GM21528 (cell line): ENCODE measurements around the gene MTMR2.
"Not testable (repeated sequence)": the region's sequence is repeated elsewhere in the genome, so short reads cannot be mapped to it uniquely, and the experiment has no call there.

Experiments used
- ATAC-seq: cut with Tn5 transposase; IDR thresholded peaks from one replicate; pipeline ENCODE4 v1.9.1; 2021; ENCODE audit warnings: mild to moderate bottlenecking, moderate library complexity; ENCODE audit not compliant: unreplicated experiment, low FRiP score

Gene MTMR2

DNA sequence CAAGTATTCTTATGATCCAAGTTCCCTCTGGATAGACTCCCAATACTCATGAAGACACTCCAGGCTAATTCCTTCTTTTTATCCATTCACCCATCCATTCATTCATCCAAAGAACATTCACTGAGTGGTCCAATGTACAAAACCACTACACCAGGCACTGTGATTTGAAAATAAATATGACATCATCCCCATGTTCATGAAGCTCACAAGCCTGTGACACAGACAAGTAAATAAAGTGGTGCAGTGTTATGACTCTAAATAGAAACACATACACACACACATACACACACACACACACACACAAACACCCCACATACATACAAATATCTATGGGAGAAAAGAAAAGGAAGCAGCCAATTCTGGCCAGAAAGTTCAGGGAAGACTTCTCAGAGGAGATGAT, 35.5 kb downstream of the MTMR2 start:
- ATAC-seq, result no peak

DNA sequence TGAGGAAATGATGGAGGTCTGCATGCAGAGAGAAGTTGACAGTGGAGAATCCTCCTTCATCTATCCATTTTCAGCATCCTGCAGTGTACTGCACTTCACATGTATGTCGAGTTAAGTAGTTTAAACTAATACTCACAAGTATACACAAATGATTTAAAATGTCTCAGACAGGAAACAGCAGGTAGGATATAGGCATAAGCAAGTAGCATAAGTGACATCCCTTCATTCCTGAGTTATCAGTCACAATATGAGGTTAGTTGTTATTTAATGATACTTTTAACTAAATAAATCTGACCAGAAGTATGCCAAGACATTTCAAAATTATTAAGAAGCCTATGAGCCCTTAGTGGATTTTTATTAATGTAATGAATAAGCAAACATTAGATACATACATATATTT, 37.4 kb downstream of the MTMR2 start:
- no peak for ATAC-seq

DNA sequence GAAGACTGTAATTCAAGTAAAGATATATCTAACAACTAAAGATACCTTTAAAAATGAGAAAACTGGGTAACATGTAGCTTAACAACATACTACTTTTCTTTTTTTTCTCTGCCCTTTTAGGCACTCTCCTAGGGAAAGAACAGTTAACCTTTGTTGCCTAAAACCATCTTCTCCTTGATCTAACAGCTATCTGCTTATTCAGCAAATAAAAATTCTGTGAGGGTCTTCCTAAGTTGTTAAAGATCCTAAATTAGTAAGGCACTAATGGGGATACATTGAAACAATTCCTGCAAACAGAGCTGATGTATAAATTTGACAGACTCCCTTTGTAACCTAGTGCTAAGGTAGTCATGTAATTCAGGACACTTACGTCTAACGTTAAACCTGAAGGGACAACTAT, 39.1 kb downstream of the MTMR2 start:
- ATAC-seq, result no peak

DNA sequence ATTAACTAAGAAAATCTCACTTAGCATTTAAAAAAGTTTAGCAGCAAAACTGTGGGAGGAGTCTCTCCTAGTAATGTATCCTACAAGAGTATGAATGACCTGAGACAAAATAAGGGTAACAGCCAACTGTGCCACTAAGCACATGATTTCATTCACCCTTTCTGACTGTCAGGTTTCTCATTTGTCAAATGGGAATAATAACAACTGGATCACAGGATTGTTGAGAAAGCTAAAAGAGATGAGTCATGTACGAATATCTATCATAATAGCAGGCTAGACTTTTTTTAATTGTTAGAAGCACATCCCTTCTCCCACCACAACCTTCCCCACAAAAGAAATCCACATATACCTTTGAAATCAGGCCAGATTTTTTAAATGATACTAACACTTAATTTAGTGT, 39.5 kb downstream of the MTMR2 start:
- ATAC-seq, result no peak

DNA sequence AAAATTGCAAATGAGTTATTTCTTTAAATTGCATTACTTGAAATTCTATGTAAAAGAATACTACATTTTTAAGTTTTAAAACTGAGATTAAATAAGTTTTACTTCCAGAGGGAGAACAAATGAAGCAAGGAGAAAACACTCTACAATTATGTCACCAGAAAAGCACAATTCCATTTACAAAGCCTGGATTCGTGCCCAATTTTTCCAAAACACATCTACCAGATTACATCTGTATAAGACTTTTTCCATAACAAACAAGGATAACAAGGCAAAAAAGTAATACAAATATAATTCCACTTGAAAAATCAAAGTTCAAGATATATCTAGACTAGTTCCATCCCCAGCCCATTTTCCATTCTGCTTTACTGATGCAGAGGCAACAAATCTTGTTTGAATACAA, 40.5 kb downstream of the MTMR2 start:
- no peak for ATAC-seq

DNA sequence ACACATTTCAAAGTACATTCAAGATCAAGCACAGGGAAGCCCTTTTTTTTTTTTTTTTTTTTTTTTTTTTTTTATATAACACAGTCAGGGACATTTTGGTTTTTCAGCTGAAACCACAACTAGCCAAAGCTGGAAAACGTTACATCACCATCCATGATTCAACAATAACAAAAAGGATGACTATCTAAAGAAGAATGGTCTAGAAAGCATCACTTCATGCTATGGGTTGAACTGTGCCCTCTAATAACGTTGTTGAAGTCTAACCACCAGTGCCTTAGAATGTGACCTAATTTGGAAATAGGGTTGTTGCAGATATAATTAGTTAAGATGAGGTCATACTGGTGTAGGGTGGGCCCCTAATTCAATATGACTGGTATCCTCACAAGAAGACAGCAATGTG, 46.6 kb downstream of the MTMR2 start:
- no peak for ATAC-seq

DNA sequence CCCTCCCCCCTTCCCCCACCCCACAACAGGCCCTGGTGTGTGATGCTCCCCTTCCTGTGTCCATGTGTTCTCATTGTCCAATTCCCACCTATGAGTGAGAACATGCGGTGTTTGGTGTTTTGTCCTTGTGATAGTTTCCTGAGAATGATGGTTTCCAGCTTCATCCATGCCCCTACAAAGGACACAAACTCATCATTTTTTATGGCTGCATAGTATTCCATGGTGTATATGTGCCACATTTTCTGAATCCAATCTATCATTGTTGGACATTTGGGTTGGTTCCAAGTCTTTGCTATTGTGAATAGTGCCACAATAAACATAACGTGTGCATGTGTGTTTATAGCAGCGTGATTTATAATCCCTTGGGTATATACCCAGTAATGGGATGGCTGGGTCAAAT, 53.0 kb downstream of the MTMR2 start:
- not testable (repeated sequence) for ATAC-seq

DNA sequence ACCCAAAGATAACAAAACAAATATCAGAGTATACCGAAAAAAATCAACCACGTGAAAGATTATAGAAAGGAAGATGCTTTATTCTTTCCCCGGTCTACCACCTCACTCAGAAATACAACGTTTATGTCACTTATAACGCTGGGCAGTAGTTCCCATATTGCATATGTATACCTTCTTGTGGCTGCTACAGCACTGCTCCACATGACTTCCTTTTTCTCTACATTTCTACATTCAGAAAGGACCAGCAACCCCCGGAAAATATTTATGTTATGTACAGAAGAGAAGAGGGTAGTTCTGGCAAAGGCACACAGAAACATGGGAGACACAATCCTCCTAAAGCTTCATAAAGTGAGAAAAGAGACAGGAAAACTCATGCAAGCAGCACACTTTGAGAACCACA, 56.8 kb downstream of the MTMR2 start:
- ATAC-seq, result no peak

DNA sequence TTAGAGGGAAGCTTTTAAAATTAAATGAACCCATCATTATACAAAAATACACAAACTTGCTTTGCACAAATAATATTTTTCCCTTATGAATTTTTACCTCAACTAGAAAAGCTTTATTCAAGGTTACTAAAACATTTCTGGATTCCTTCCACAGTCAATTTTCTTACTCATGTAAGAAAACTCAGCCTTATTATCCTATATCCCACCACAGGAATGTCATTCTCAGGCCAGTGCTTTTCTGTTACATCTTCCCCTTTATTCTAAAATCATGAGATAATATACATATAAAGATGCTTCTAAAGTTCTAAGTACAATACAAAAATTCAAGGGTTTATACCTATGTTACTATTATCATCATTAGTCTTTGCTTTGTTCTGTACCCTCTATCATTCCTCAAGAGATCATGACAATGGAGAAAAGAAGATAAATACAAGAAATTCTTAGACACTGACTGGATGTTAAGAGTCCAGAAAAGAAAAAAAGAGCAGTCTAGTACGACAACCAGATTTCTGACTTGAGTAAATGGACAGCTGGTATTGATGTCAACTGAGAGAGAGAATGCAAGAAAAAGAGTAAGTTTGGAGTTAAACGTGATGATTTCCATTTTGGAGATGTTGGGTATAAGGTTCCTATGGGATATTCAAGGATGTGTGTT, 60.3 kb downstream of the MTMR2 start:
- ATAC-seq, result no peak

DNA sequence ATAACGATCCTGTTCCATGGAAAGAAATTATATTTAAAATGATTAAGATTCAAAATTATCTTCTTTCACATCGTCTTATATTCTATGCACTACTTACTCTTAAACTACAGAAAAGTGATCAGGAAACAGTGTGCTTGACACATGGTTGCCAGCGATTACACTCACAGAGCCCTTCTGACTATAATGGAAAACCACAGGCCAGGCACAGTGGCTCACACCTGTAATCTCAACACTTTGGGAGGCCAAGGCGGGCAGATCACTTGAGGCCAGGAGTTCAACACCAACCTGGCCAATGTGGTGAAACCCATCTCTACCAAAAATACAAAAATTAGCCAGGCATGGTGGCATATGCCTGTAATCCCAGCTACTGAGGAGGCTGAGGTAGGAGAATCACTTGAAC, 63.9 kb downstream of the MTMR2 start:
- ATAC-seq, result not testable (repeated sequence)

DNA sequence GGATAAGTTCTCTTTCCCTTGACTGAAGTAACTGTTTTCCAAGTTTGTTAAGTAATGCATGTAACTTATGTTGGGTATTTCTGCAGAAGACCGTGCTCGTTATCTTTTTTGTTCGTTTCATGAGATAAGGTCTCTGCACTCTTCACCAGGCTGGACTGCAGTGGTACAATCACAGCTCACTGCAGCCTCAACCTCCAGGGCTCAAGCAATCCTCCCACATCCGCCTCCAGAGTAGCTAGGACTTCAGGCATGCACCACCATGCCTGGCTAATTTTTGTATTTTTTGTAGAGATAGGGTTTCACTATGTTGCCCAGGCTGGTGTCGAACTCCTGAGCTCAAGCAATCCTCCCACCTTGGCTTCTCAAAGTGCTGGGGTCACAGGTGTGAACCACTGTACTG, 69.5 kb downstream of the MTMR2 start:
- ATAC-seq, result not testable (repeated sequence)

DNA sequence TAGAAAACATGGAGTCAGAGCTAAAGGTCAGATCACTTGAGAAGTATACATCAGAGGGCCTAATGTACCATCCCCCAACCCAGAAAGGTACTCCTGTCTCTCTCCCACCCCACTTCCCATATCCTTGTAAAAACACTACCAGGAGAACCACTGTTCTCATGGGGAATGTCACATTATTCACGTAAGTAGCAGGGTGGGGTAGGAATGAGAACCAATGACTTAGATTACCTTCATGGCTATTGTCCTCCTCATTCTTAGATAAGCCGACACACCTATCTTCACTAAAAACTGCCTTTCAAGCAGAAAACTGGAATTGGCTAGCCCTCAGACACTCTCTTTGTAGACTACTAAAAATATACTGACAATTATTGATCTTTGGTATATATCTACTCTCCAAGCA, 70.0 kb downstream of the MTMR2 start:
- ATAC-seq, result no peak

DNA sequence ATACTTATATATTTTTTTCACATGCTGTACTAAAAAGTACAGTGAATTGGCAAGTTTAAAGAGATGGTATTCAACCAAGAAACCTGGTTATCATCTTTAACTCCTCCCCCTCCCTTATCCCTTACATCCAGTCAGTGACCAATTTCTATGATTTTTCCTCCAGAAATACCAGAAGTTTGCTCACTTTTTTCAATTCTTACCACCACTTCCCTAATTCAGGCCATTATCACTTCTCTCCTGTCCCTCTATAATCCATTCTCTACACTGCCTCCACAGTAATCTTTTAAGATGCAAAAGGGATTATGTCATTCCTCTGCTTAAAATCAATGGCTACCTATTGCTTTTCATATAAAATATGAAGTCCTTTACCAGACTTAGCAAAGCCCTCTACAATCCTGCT, 70.8 kb downstream of the MTMR2 start:
- ATAC-seq, result no peak

DNA sequence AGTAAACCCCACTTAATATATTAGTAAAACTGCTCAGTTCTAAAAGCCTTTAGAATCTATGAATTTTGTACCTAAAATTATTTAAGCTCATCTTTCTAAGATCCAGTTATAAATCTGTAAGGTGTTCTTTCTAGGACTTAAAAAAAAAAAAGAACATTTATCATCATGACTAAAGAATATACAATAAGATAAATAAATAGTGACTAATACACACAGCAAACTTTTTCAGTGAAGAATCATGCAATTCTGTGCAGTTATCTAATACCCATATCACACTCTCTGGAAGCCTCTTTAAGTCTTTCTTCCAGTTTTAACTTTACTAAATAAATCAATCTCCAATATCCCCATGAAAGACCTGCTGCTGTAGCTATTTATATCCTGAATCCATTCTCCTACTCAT, 73.8 kb downstream of the MTMR2 start:
- ATAC-seq, result no peak

DNA sequence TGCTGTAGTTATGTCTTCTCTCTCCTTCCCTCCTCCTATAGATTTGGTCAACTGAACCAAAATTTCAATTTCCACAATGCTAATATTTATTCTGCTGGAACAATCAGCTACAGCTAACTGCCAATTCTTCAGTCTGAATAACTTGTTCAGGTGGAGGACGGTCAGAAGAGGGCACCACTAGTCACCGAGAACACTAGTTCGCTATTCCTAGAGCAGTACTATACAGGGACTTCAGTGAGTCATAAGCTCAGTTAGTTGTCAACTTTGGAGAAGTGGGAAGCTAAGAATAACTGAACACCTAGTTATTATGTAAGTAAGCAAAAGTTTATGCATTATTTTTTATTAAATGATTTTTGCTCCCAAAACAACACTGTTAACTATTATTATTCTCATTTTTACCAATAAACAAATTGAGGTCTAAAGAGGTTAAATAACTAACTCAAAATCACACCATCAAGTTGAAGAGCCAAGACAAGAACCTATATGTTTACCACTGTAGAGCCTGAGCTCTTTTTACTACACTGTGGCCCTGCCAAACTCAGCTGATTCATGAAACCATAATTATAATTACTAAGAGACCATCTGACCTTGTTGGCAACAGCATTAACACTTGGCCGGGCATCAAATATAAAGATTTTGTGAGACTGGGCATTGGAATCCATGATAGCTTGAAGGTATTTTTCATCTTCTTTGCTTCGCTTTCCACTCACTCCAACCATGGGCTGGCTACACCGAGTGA, 74.7 kb downstream of the MTMR2 start:
- no peak for ATAC-seq

DNA sequence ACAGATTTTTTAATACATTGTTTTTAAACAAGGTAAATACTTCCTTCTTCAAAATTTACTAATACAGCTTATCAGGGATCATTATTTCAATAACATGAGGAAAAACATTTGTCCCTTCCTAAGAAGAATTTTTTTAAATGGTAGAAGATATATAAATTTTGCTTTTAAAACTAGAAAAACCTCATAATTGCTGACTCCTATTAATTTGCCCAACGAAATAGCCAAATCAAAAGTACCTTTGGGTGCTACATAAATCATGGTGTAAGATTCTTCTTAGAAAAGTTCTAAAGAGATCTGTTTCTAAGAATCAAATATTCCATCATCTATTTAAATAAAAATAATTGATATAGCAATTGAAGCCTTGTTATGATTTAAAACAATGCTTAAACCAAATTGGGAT, 78.7 kb downstream of the MTMR2 start:
- no peak for ATAC-seq

DNA sequence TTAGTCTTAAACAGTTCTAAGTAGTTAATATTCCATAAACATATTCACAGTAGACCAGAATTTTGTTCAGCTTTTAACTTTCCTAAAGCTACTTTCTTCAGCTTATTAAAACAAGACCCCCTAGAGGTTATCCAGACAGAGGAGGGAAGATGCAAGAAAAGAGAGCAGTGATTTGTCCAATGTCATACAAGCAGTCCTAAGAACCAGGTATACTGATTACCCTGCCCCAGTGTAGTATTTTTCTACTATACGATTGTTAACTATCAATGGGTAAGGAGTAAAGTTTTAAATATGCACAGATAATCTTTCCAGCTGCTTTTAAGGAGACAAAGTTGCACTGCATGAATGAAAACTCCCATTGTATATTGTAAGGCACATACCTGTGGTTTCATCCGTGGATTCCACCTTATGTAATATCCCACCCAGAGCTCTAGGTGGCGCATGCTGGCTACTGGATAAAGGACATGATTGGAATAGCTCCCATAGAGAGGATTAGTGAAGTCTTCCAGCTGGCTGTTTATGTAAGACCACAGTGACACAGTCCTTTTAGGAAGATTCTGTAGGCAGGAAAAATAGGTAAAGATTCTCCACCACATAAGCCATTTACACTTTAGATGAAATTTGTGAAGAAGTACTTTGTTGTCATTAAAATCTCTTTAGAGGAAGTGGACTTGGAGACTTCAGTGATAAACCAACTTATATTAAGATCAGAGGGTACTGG, 88.0 kb downstream of the MTMR2 start:
- peak; percentile 90 for ATAC-seq

DNA sequence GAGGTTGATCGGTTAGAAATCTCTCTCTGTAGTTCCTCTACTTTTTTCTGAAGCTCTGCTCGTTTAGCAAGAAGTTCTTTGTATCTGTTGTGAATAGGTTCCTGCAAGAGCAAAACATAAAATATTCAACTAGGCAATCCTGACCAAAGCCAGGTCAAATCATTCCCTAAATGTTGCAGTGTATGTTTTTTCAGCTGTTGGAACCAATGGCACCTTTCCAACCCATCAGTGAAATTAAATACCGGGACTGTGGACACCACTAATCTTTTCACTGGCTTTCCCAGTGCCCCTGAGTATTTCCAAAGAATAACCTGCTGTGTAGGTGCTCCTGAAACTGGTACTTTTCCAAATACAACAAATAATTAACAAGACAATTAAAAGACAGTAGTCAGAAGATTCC, 88.6 kb downstream of the MTMR2 start:
- ATAC-seq, result no peak

DNA sequence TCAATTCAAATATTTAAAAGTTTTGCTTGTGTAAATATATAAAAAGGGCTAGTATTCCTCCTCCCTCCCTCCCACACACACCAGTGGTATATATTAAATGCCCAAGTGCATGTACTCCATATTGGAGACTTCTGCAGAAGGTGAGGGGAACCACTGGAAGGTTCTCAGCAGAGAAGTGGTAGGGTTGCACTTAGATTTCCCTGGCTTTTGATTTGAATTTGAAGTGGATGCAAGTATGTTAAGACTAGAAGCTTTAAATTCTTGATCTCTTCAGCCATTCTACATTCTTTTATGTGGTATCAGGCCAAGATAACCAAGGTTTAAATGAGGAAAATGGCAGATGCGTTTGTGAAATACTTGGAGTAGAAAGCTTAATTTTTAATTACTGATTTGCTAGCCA, 90.5 kb downstream of the MTMR2 start:
- ATAC-seq, result no peak

DNA sequence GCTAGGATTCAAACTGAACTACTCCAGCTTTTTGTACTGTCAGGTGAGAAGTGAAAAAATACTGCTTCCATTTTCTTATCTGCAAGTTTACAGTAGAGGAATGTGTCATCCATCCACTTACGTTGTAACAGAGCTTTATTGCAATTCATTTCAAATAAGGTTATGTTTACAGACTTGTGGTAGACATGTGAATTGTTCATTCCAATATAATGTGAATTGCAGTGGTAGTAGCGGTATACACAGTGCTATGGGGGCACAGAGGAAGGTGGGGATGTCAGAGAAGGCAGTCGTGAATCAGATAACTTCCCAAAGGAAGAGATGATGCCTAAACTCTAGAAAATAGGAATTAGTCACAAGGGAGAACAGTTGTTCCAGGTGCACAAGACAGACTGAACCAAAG, 91.1 kb downstream of the MTMR2 start:
- ATAC-seq, result no peak

DNA sequence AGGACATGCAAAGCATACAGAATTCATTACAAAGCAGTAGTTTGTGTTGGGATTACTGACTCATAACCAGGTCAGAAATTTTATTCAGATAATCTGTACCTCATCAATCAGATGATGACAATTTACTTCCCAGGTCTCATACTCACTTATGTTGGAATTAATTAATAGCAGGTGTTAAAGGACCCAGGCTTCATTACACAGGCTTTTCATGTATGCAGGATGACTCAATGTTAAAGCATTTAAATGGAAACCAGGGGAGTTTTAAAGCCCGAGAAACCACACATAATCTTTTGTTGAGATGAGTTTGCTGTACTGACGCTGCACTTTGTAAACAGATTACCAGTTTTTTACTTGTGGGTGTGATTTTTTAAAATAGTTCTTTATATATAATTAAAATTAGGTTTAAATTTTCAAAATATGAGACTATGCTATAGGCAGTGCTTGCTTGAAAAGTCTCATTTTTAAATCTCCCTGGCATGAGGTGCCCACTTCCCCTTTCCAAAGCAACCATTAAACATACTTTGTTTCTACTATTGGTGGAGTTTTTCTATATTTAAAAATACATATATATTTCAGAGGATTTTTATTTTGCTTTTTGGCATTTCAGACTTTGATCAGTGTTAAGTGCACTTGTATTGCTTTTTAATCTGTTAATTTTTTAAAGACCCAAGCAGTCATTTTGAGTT, 92.6 kb downstream of the MTMR2 start:
- ATAC-seq, result no peak
